Endothelial cell of umbilical vein (primary cell): ENCODE results near the gene MSX2. TPM values are rescaled to one million over a fixed set of nuclear protein-coding genes. Genes with fewer than 3 reads are reported as not detected.

Source experiments
- BruUV-seq: library from RNA; stranded (reverse); fragments of 400-500 nt; replicated peaks from 2 replicates; lab custom pipeline; 2021; lab: Mats Ljungman, UMichigan
- CTCF ChIA-PET: fragments of 300-600, 350-600 bp; sonication (Branson Sonifier 250); formaldehyde crosslinking; loops from one replicate; lab custom pipeline; 2021; ENCODE audit warnings: antibody characterized with exemption, inconsistent platforms; lab: Charles Lee
- POLR2A ChIA-PET: fragments of 300-600, 350-600 bp; sonication (Branson Sonifier 250); formaldehyde crosslinking; loops from one replicate; lab custom pipeline; 2021; ENCODE audit warnings: antibody characterized with exemption, inconsistent platforms; lab: Charles Lee
- DNase-seq: peaks from one replicate; pipeline ENCODE4 v3.0.0-alpha.2; 2011; ENCODE audit warnings: low read depth, low spot score
- FAIRE-seq: peaks from 2 replicates; lab custom pipeline; 2011; peaks lifted over from hg19 to GRCh38; lab: Jason Lieb, UNC
- H2AFZ ChIP-seq: 2 replicates; pipeline ENCODE4 v1.6.0; 2012; ENCODE audit warnings: low read depth, low read length, control low read depth, inconsistent platforms
- H3K27ac ChIP-seq: 2 replicates; pipeline ENCODE4 v1.5.1; 2011; ENCODE audit warnings: low read depth, mild to moderate bottlenecking, control low read depth, low read length, moderate library complexity; ENCODE audit not compliant: insufficient read depth
- H3K27me3 ChIP-seq, 2 experiments: 2 replicates each; pipeline versions ENCODE4 v1.6.0 to v1.6.1; 2011; ENCODE audit warnings: low read length in 2 of 2, mixed read lengths in 1 of 2; ENCODE audit not compliant: control insufficient read depth in 2 of 2, insufficient read depth in 2 of 2
- H3K36me3 ChIP-seq, 2 experiments: 2 replicates in 1 of 2; 3 replicates in 1 of 2; pipeline ENCODE4 v1.5.1; 2011; ENCODE audit warnings: low read length in 2 of 2, mild to moderate bottlenecking in 1 of 2, moderate library complexity in 1 of 2; ENCODE audit not compliant: control insufficient read depth in 2 of 2, insufficient read depth in 2 of 2; ENCODE audit errors: extremely low read depth in 1 of 2
- H3K4me1 ChIP-seq: 3 replicates; pipeline ENCODE4 v1.5.1; 2011; ENCODE audit warnings: mild to moderate bottlenecking, low read length; ENCODE audit not compliant: control insufficient read depth, insufficient read depth; ENCODE audit errors: extremely low read depth
- H3K4me2 ChIP-seq: 2 replicates; pipeline ENCODE4 v1.6.1; 2011; ENCODE audit warnings: low read length, control low read depth, mixed read lengths; ENCODE audit not compliant: insufficient read depth
- H3K4me3 ChIP-seq, 3 experiments: fragments of 200-600 bp in 1 of 3; sonication (generic), shearing (Covaris generic) in 1 of 3; replicated peaks in 1 of 3; 2 replicates each; pipeline ENCODE4 v1.5.1; 2011 to 2016; ENCODE audit warnings: control low read depth in 3 of 3, low read length in 3 of 3, mild to moderate bottlenecking in 2 of 3, inconsistent platforms in 1 of 3, low read depth in 1 of 3, moderate library complexity in 1 of 3; ENCODE audit not compliant: insufficient read depth in 1 of 3
- H3K79me2 ChIP-seq: 2 replicates; pipeline ENCODE4 v1.6.0; 2012; ENCODE audit warnings: low read length, inconsistent platforms; ENCODE audit not compliant: control insufficient read depth, insufficient read depth
- H3K9ac ChIP-seq: replicated peaks from 2 replicates; pipeline ENCODE3; 2011; ENCODE audit warnings: low read length, control low read depth; ENCODE audit not compliant: insufficient read depth; ENCODE audit errors: extremely low read depth
- H3K9me1 ChIP-seq: replicated peaks from 3 replicates; pipeline ENCODE4 v1.6.0; 2011; ENCODE audit warnings: mild to moderate bottlenecking, low read length; ENCODE audit not compliant: control insufficient read depth, insufficient read depth; ENCODE audit errors: extremely low read depth
- H3K9me3 ChIP-seq: replicated peaks from 2 replicates; pipeline ENCODE4 v1.5.1; 2012; ENCODE audit warnings: low read length, inconsistent platforms; ENCODE audit not compliant: control insufficient read depth, insufficient read depth
- H4K20me1 ChIP-seq: replicated peaks from 2 replicates; pipeline ENCODE3; 2011; ENCODE audit warnings: mild to moderate bottlenecking, low read length; ENCODE audit not compliant: control insufficient read depth, insufficient read depth; ENCODE audit errors: extremely low read depth
- CTCF ChIP-seq, 2 donors: IDR thresholded peaks; 1 replicate in 1 of 2; 2 replicates in 1 of 2; pipeline ENCODE4 v1.5.1; 2011; ENCODE audit warnings: low read length in 2 of 2, mild to moderate bottlenecking in 2 of 2, moderate library complexity in 2 of 2, control low read depth in 1 of 2, inconsistent platforms in 1 of 2, low read depth in 1 of 2; ENCODE audit not compliant: insufficient read depth in 1 of 2; ENCODE audit errors: extremely low read depth in 1 of 2
- EZH2 ChIP-seq: IDR thresholded peaks from 2 replicates; pipeline ENCODE4 v1.6.1; 2012; ENCODE audit warnings: borderline replicate concordance, low read depth, mild to moderate bottlenecking, moderate library complexity, low read length, inconsistent platforms; ENCODE audit not compliant: severe bottlenecking
- GATA2 ChIP-seq: IDR thresholded peaks from 2 replicates; pipeline ENCODE4 v1.7.0; 2011; ENCODE audit warnings: low read depth, mild to moderate bottlenecking, moderate library complexity, mixed read lengths, low read length; ENCODE audit not compliant: insufficient read length, insufficient read depth
- MAX ChIP-seq: IDR thresholded peaks from 2 replicates; pipeline ENCODE4 v1.6.1; 2011; ENCODE audit not compliant: insufficient read depth, insufficient read length
- POLR2A ChIP-seq: IDR thresholded peaks from 2 replicates; pipeline ENCODE4 v1.6.1; 2012; ENCODE audit warnings: low read depth, mild to moderate bottlenecking, control low read depth, low read length
- POLR2AphosphoS5 ChIP-seq: IDR thresholded peaks from 2 replicates; pipeline ENCODE4 v1.6.1; 2012; ENCODE audit warnings: low read depth, mild to moderate bottlenecking, control low read depth, low read length, moderate library complexity; ENCODE audit not compliant: insufficient read depth
- dilution Hi-C: fragments of 300-500 bp; cut with MboI; formaldehyde crosslinking; loops from one replicate; pipeline ENCODE4 v1.15.0; 2019; ENCODE audit warnings: low sequenced_read_pairs; ENCODE audit not compliant: extremely low pct_ligation_motif_present
- intact Hi-C: fragments of 100-400 bp; cut with micrococcal nuclease; formaldehyde crosslinking; loops from one replicate; pipeline ENCODE4 v1.10.0; 2022
- polyA plus RNA-seq, 4 experiments: library from polyadenylated mRNA; depleted of rRNA in 3 of 4; stranded (reverse) in 3 of 4; unstranded in 1 of 4; fragments of >200 nt; gene quantifications; 2 replicates each; pipeline versions ENCODE4 v1.2.1 to v1.2.3, GENCODE V29; 2011 to 2012; ENCODE audit warnings: missing spikeins in 1 of 4
- total RNA-seq: library from RNA; stranded (reverse); gene quantifications from 2 replicates; pipeline ENCODE4 v1.2.3, GENCODE V29; 2021

Gene MSX2
- total and polyA plus RNA-seq, 2 donors (not counting 3 experiments of a cell fraction or from before 2014, with no cell fraction given): not detected

- H3K4me3 ChIP-seq: no peak overlapping the region
- no peak for FAIRE-seq
- H3K27ac ChIP-seq: no peak overlapping the region
- TF ChIP-seq GATA2: no peak
- no peak for TF ChIP-seq CTCF (IDR thresholded peaks at IDR 0.05; ENCODE audit: extremely low read depth in 1 of 2, insufficient read depth in 1 of 2, low read depth in 1 of 2, low read length in 2 of 2)
- TF ChIP-seq MAX: no peak
- TF ChIP-seq POLR2A: no peak
- no peak for TF ChIP-seq EZH2
- no peak for TF ChIP-seq POLR2AphosphoS5
- ChIA-PET CTCF (no interaction called here), POLR2A (no interaction called here)
- H3K4me1 ChIP-seq: no peaks in the 10 kb centered on the region
- no peaks in the 10 kb centered on the region for H4K20me1 ChIP-seq
- H3K36me3 ChIP-seq: no peaks in the 10 kb centered on the region
- H3K27me3 ChIP-seq: no peaks in the 10 kb centered on the region
- H3K9me1 ChIP-seq: no peaks in the 10 kb centered on the region
- dilution Hi-C loops (no loop called here), intact Hi-C loops (no loop called here)
- no peak overlapping the region for H2AFZ ChIP-seq
- no TSS peak for BruUV-seq
- H3K79me2 ChIP-seq: no peaks in the 10 kb centered on the region
- H3K9ac ChIP-seq: no peak overlapping the region
- DNase-seq: no peak
- no peak overlapping the region for H3K4me2 ChIP-seq
- H3K9me3 ChIP-seq: no peaks in the 10 kb centered on the region
Observed at GRCh38 chr5:174694611-174695010, 29.8 kb upstream of the MSX2 start.
